H1 (cell line): ENCODE data around the gene OTC.

Source experiments
- ASH2L ChIP-seq: fragments of 200-600, 300-600 bp; sonication (generic); IDR thresholded peaks from one replicate; pipeline ENCODE4 v1.7.1; 2017; ENCODE audit warnings: low read length
- BCL11A ChIP-seq, 2 experiments: IDR thresholded peaks; one replicate each; pipeline ENCODE4 v1.6.1; 2011; ENCODE audit warnings: low read depth in 2 of 2, low read length in 2 of 2, mild to moderate bottlenecking in 2 of 2
- CTCF ChIP-seq, 3 experiments: IDR thresholded peaks; 1 replicate in 2 of 3; 2 replicates in 1 of 3; pipeline versions ENCODE4 v1.5.1 to v1.6.1; 2011; ENCODE audit warnings: low read length in 3 of 3, mild to moderate bottlenecking in 3 of 3, inconsistent platforms in 2 of 3, low read depth in 1 of 3, moderate library complexity in 1 of 3; ENCODE audit not compliant: insufficient read depth in 1 of 3; ENCODE audit errors: control extremely low read depth in 1 of 3
- EP300 ChIP-seq, 2 experiments: IDR thresholded peaks; 1 replicate in 1 of 2; 2 replicates in 1 of 2; pipeline ENCODE4 v1.6.1; 2011 to 2012; ENCODE audit warnings: low read depth in 2 of 2, low read length in 2 of 2, mild to moderate bottlenecking in 2 of 2, borderline replicate concordance in 1 of 2, inconsistent platforms in 1 of 2, moderate library complexity in 1 of 2
- EZH2 ChIP-seq: fragments of 200-600 bp; sonication (generic); IDR thresholded peaks from 2 replicates; pipeline ENCODE4 v1.7.1; 2012; ENCODE audit warnings: low read depth, mild to moderate bottlenecking, moderate library complexity, low read length, inconsistent platforms; ENCODE audit not compliant: severe bottlenecking
- JUN ChIP-seq: IDR thresholded peaks from 2 replicates; pipeline ENCODE4 v1.6.1; 2011; ENCODE audit warnings: low read depth, mild to moderate bottlenecking, improper control_type of control experiment, low read length
- MAX ChIP-seq: IDR thresholded peaks from 2 replicates; pipeline ENCODE4 v1.6.1; 2012; ENCODE audit warnings: inconsistent platforms
- PHF8 ChIP-seq: fragments of 200-600 bp; sonication (generic); conservative IDR thresholded peaks from 2 replicates; pipeline ENCODE4 v1.7.1; 2012; ENCODE audit warnings: low read depth, mild to moderate bottlenecking, inconsistent platforms, low read length, moderate library complexity
- POLR2A ChIP-seq, 2 experiments: IDR thresholded peaks; 1 replicate in 1 of 2; 2 replicates in 1 of 2; pipeline ENCODE4 v1.6.1; 2011; ENCODE audit warnings: low read depth in 2 of 2, low read length in 2 of 2, mild to moderate bottlenecking in 2 of 2; ENCODE audit errors: control extremely low read depth in 1 of 2
- RNF2 ChIP-seq: fragments of 200-900, 300-1000 bp; sonication (generic); IDR thresholded peaks from 2 replicates; pipeline ENCODE4 v1.7.1; 2016; ENCODE audit warnings: borderline replicate concordance, low read depth, mild to moderate bottlenecking, antibody characterized with exemption, low read length; ENCODE audit not compliant: poor library complexity, severe bottlenecking; ENCODE audit errors: missing control alignments
- SUZ12 ChIP-seq: fragments of 200-600 bp; sonication (generic); IDR thresholded peaks from 2 replicates; pipeline ENCODE4 v1.6.1; 2012; ENCODE audit warnings: mild to moderate bottlenecking, inconsistent platforms, low read length, moderate library complexity, mixed read lengths
- TAF1 ChIP-seq: IDR thresholded peaks from 2 replicates; pipeline ENCODE4 v1.6.1; 2011; ENCODE audit warnings: mild to moderate bottlenecking, low read depth, low read length
- TCF12 ChIP-seq: IDR thresholded peaks from 2 replicates; pipeline ENCODE4 v1.6.1; 2011; ENCODE audit warnings: low read depth, mild to moderate bottlenecking, low read length
- USF2 ChIP-seq: IDR thresholded peaks from 2 replicates; pipeline ENCODE4 v1.6.1; 2011; ENCODE audit warnings: low read length, improper control_type of control experiment

- TF ChIP-seq CTCF (IDR thresholded peaks at IDR 0.05; ENCODE audit: control extremely low read depth in 1 of 3, insufficient read depth in 1 of 3, low read depth in 1 of 3, low read length in 3 of 3) (no peak), TAF1 (no peak), RNF2 (no peak), ASH2L (no peak), POLR2A (IDR thresholded peaks at IDR 0.05; ENCODE audit: control extremely low read depth in 1 of 2, low read depth in 2 of 2, low read length in 2 of 2) (no peak), TCF12 (no peak), EZH2 (no peak), MAX (no peak), USF2 (no peak), BCL11A (IDR thresholded peaks at IDR 0.05; ENCODE audit: low read depth in 2 of 2, low read length in 2 of 2) (no peak), SUZ12 (no peak), EP300 (IDR thresholded peaks at IDR 0.05; ENCODE audit: borderline replicate concordance in 1 of 2, low read depth in 2 of 2, low read length in 2 of 2) (no peak), PHF8 (no peak), JUN (no peak)
Observed at GRCh38 chrX:38352362-38352761, at the start of gene OTC.
